Upper lobe of left lung (tissue), 6 donors: ENCODE measurements around the gene PPM1N. TPM values are rescaled to one million over a fixed set of nuclear protein-coding genes. Genes with fewer than 3 reads are reported as not detected.

Source experiments
- ATAC-seq, 2 donors: fragments of 200-7000 bp; cut with Tn5 transposase; one replicate each; pipeline ENCODE4 v1.9.1; 2022; ENCODE audit warnings: mild to moderate bottlenecking in 2 of 2, moderate library complexity in 2 of 2; ENCODE audit not compliant: low FRiP score in 2 of 2
- DNase-seq, 2 donors: peaks; one replicate each; pipeline ENCODE4 v3.0.0-alpha.2; 2019 to 2020
- H3K27ac ChIP-seq, 4 donors: fragments of 200-600 bp; sonication (generic); one replicate each; pipeline ENCODE4 v1.5.1; 2016 to 2019
- H3K27me3 ChIP-seq, 4 donors: fragments of 200-600 bp; sonication (generic); one replicate each; pipeline ENCODE4 v1.5.1; 2017 to 2019
- H3K36me3 ChIP-seq, 4 donors: fragments of 200-600 bp; sonication (generic); one replicate each; pipeline ENCODE4 v1.5.1; 2016 to 2019
- H3K4me1 ChIP-seq, 4 donors: fragments of 200-600 bp; sonication (generic); one replicate each; pipeline ENCODE4 v1.5.1; 2018 to 2019
- H3K4me3 ChIP-seq, 4 donors: fragments of 200-600 bp; sonication (generic); one replicate each; pipeline ENCODE4 v1.5.1; 2017 to 2019; ENCODE audit warnings: mild to moderate bottlenecking in 2 of 4, moderate library complexity in 1 of 4
- H3K9me3 ChIP-seq, 4 donors: fragments of 200-600 bp; sonication (generic); one replicate each; pipeline ENCODE4 v1.5.1; 2018 to 2019
- EP300 ChIP-seq, 4 donors: sonication (generic); formaldehyde crosslinking; IDR thresholded peaks; one replicate each; pipeline ENCODE4 v1.5.1; 2017; ENCODE audit warnings: antibody characterized with exemption in 4 of 4, control low read depth in 2 of 4
- POLR2A ChIP-seq, 4 donors: fragments of 450-650 bp; IDR thresholded peaks; one replicate each; pipeline ENCODE4 v1.5.1; 2016 to 2017; ENCODE audit warnings: antibody characterized with exemption in 4 of 4, mild to moderate bottlenecking in 2 of 4
- POLR2AphosphoS5 ChIP-seq, 2 donors: sonication (generic); formaldehyde crosslinking; IDR thresholded peaks; one replicate each; pipeline ENCODE4 v1.5.1; 2017; ENCODE audit warnings: antibody characterized with exemption in 2 of 2
- WGBS, 2 donors: methylation state at CpG; one replicate each; pipeline ENCODE4 v1.1.5; 2017 to 2018; 5-methylcytosine and 5-hydroxymethylcytosine counted together
- total RNA-seq, 6 donors: library from RNA; depleted of rRNA in 4 of 6; stranded (reverse); fragments of >200 nt in 4 of 6; gene quantifications; one replicate each; pipeline versions ENCODE4 v1.1.0 to v1.2.1, GENCODE V29; 2016 to 2021
- TF ChIP-seq, protein P1 (sequence below), 6 experiments: fragments of 450-650 bp in 4 of 6; fragments of 200-600 bp in 2 of 6; sonication (generic) in 2 of 6; IDR thresholded peaks; one replicate each; pipeline ENCODE4 v1.5.1; 2016 to 2019; ENCODE audit warnings: antibody characterized with exemption in 6 of 6
- donor health status: DM: no; HTN: no; CAD: no; lungs with moderate emphysema.
- donor health status: DM: no; HTN: yes; CAD: no; lungs with severe emphysema.

Gene PPM1N
- total RNA-seq, 6 donors from 2014 or later, result 0.89 to 6.3 (median 1.1) TPM; not detected in 1

- no peak overlapping the region for H3K4me3 ChIP-seq
- H3K36me3 ChIP-seq, result peaks cover 9 to 82% (median 69%) of the 10 kb centered on the region in 4 donors
- H3K27me3 ChIP-seq, result no peaks in the 10 kb centered on the region
- DNase-seq (peak in 1 of 2 donors; percentile 86), ATAC-seq (peak; percentile 96 to 97)
- TF ChIP-seq POLR2A (IDR thresholded peaks at IDR 0.05) (no peak), EP300 (IDR thresholded peaks at IDR 0.05) (no peak)
- TF ChIP-seq, protein P1, sequence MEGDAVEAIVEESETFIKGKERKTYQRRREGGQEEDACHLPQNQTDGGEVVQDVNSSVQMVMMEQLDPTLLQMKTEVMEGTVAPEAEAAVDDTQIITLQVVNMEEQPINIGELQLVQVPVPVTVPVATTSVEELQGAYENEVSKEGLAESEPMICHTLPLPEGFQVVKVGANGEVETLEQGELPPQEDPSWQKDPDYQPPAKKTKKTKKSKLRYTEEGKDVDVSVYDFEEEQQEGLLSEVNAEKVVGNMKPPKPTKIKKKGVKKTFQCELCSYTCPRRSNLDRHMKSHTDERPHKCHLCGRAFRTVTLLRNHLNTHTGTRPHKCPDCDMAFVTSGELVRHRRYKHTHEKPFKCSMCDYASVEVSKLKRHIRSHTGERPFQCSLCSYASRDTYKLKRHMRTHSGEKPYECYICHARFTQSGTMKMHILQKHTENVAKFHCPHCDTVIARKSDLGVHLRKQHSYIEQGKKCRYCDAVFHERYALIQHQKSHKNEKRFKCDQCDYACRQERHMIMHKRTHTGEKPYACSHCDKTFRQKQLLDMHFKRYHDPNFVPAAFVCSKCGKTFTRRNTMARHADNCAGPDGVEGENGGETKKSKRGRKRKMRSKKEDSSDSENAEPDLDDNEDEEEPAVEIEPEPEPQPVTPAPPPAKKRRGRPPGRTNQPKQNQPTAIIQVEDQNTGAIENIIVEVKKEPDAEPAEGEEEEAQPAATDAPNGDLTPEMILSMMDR (IDR thresholded peaks at IDR 0.05), result peak; percentile 83 to 93 (median 92)
- peak overlapping the region in 1 of 4 donors; percentile 23 for H3K27ac ChIP-seq
- WGBS, 2 donors, result 65 to 67% methylated on average over 9 of the region's 9 CpGs
- no peaks in the 10 kb centered on the region for H3K9me3 ChIP-seq
- H3K4me1 ChIP-seq, result peaks cover 8 to 26% (median 14%) of the 10 kb centered on the region in 4 donors
Measured at GRCh38 chr19:45523642-45524256, 25.5 kb downstream of the PPM1N start.

GRCh38 chr19:45524575-45525129 is 26.4 kb downstream of the PPM1N start:
- Histone ChIP-seq H3K27ac (no peak overlapping the region), H3K4me1 (peaks cover 16 to 34% (median 22%) of the 10 kb centered on the region in 4 donors), H3K27me3 (no peaks in the 10 kb centered on the region), H3K36me3 (peaks cover 8 to 74% (median 62%) of the 10 kb centered on the region in 4 donors), H3K4me3 (no peak overlapping the region), H3K9me3 (no peaks in the 10 kb centered on the region)
- WGBS, 2 donors, result 94 to 97% methylated on average over 15 of the region's 15 CpGs
- no peak for TF ChIP-seq POLR2AphosphoS5 (IDR thresholded peaks at IDR 0.05)
- TF ChIP-seq EP300 (IDR thresholded peaks at IDR 0.05), result no peak
- no peak for TF ChIP-seq POLR2A (IDR thresholded peaks at IDR 0.05)
- TF ChIP-seq, protein P1 (IDR thresholded peaks at IDR 0.05), result no peak
- DNase-seq (no peak), ATAC-seq (no peak)

DNA sequence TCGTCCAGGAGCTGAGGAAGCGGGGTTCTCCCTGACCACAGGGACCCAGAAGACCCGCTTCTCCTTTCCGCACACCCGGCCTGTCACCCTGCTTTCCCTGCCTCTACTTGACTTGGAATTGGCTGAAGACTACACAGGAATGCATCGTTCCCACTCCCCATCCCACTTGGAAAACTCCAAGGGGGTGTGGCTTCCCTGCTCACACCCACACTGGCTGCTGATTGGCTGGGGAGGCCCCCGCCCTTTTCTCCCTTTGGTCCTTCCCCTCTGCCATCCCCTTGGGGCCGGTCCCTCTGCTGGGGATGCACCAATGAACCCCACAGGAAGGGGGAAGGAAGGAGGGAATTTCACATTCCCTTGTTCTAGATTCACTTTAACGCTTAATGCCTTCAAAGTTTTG is 27.9 kb downstream of the PPM1N start:
- peaks cover 13 to 28% (median 22%) of the 10 kb centered on the region in 4 donors for H3K4me1 ChIP-seq
- peaks cover 8 to 61% (median 48%) of the 10 kb centered on the region in 4 donors for H3K36me3 ChIP-seq
- WGBS, 2 donors, result 67 to 71% methylated on average over 9 of the region's 9 CpGs
- H3K4me3 ChIP-seq, result no peak overlapping the region
- no peaks in the 10 kb centered on the region for H3K27me3 ChIP-seq
- no peaks in the 10 kb centered on the region for H3K9me3 ChIP-seq
- H3K27ac ChIP-seq, result peak overlapping the region in 1 of 4 donors; percentile 3
- TF ChIP-seq POLR2AphosphoS5 (IDR thresholded peaks at IDR 0.05) (no peak), EP300 (IDR thresholded peaks at IDR 0.05) (no peak), POLR2A (IDR thresholded peaks at IDR 0.05) (no peak)
- TF ChIP-seq, protein P1 (IDR thresholded peaks at IDR 0.05), result no peak
- DNase-seq, result peak in 1 of 2 donors; percentile 75
- peak in 1 of 2 donors; percentile 47 for ATAC-seq

GRCh38 chr19:45526971-45527370 is 28.7 kb downstream of the PPM1N start:
- DNase-seq, result no peak
- ATAC-seq, result no peak
- Histone ChIP-seq H3K27ac (no peak overlapping the region), H3K36me3 (peaks cover 8 to 53% (median 44%) of the 10 kb centered on the region in 4 donors), H3K27me3 (no peaks in the 10 kb centered on the region), H3K4me1 (peaks cover 13 to 24% (median 22%) of the 10 kb centered on the region in 4 donors), H3K4me3 (no peak overlapping the region), H3K9me3 (no peaks in the 10 kb centered on the region)
- 84 to 89% methylated on average over 4 of the region's 4 CpGs for WGBS, 2 donors
- TF ChIP-seq POLR2AphosphoS5 (IDR thresholded peaks at IDR 0.05), result no peak
- TF ChIP-seq, protein P1 (IDR thresholded peaks at IDR 0.05), result no peak
- TF ChIP-seq POLR2A (IDR thresholded peaks at IDR 0.05), result no peak
- TF ChIP-seq EP300 (IDR thresholded peaks at IDR 0.05), result no peak
